GM18861 (cell line): ENCODE data around the gene COQ2.
A peak's percentile ranks its signal among the peaks of the same experiment; 100 is the strongest.
"Not testable (repeated sequence)": the region's sequence is repeated elsewhere in the genome, so short reads cannot be mapped to it uniquely, and the experiment has no call there.

Experiments
- ATAC-seq: cut with Tn5 transposase; IDR thresholded peaks from one replicate; pipeline ENCODE4 v1.9.1; 2021; ENCODE audit not compliant: unreplicated experiment

The COQ2 gene

GRCh38 chr4:83284193-83285054 lies at the start of gene COQ2:
COQ2 (minus strand) TSS chr4:83284798; CDS start chr4:83284764, 34 bp downstream.
- ATAC-seq: peak; percentile 66

GRCh38 chr4:83331956-83332355 lies 47.4 kb upstream of the COQ2 start:
- no peak for ATAC-seq

- no peak for ATAC-seq
These were observed 45.0 kb upstream of the COQ2 start for GRCh38 chr4:83329521-83330110.

- ATAC-seq: no peak
These were observed 44.1 kb upstream of the COQ2 start for GRCh38 chr4:83328521-83329187.

GRCh38 chr4:83326546-83326945 lies 41.9 kb upstream of the COQ2 start:
- ATAC-seq: no peak

GRCh38 chr4:83325306-83325705 lies 40.7 kb upstream of the COQ2 start:
- ATAC-seq: not testable (repeated sequence)

- no peak for ATAC-seq
These were observed 38.5 kb upstream of the COQ2 start for GRCh38 chr4:83323136-83323535.

GRCh38 chr4:83320548-83320947 lies 36.0 kb upstream of the COQ2 start:
- no peak for ATAC-seq

GRCh38 chr4:83318666-83319065 lies 34.1 kb upstream of the COQ2 start:
- ATAC-seq: no peak

- ATAC-seq: no peak
These were observed 33.1 kb upstream of the COQ2 start for GRCh38 chr4:83317671-83318070.

GRCh38 chr4:83316459-83317165 lies 32.0 kb upstream of the COQ2 start:
- ATAC-seq: no peak

- no peak for ATAC-seq
These were observed 30.8 kb upstream of the COQ2 start for GRCh38 chr4:83315341-83315870.

- no peak for ATAC-seq
These were observed 24.1 kb upstream of the COQ2 start for GRCh38 chr4:83308672-83309071.

GRCh38 chr4:83307920-83308319 lies 23.3 kb upstream of the COQ2 start:
- no peak for ATAC-seq

- no peak for ATAC-seq
These were observed 20.6 kb upstream of the COQ2 start for GRCh38 chr4:83305187-83305586.

GRCh38 chr4:83297548-83298260 lies 13.1 kb upstream of the COQ2 start:
- no peak for ATAC-seq

- ATAC-seq: no peak
These were observed 8.9 kb upstream of the COQ2 start for GRCh38 chr4:83293305-83294046.

- ATAC-seq: not testable (repeated sequence)
These were observed 5.6 kb upstream of the COQ2 start for GRCh38 chr4:83290059-83290774.

- ATAC-seq: not testable (repeated sequence)
These were observed 3.8 kb upstream of the COQ2 start for GRCh38 chr4:83288381-83288780.
